ENCODE results near the gene LST1. TPM values are rescaled to one million over a fixed set of nuclear protein-coding genes. Genes with fewer than 3 reads are reported as not detected.

LST1 gene
- total RNA-seq, 1 experiment from 2014 or later, result not detected

- Histone ChIP-seq H3K4me1 (ENCODE audit: insufficient read depth, low read length, poor library complexity, severe bottlenecking) (peaks cover 4% of the 10 kb centered on the region), H3K27ac (ENCODE audit: low read depth, low read length, poor library complexity, severe bottlenecking) (peak overlapping the region; percentile 56), H3K9me3 (ENCODE audit: low read depth, low read length, poor library complexity, severe bottlenecking) (no peaks in the 10 kb centered on the region), H3K27me3 (replicated peaks; ENCODE audit: insufficient read depth, low read depth, low read length, poor library complexity) (no peaks in the 10 kb centered on the region), H3K36me3 (ENCODE audit: insufficient read depth, low read length, poor library complexity, severe bottlenecking) (no peaks in the 10 kb centered on the region), H3K4me3 (ENCODE audit: low read depth, low read length, poor library complexity, severe bottlenecking) (peak overlapping the region; percentile 78)
- CTCF ChIA-PET, result interaction anchor here (1.0 to 2.6 kb wide), 3 partner anchors 12 to 17 kb away, joined by 3 to 23 read pairs (median 9); partner anchors contain the start of gene NCR3
- TF ChIP-seq EZH2 (IDR thresholded peaks at IDR 0.05; ENCODE audit: borderline replicate concordance, low read depth, low read length, poor library complexity, severe bottlenecking), result no peak
- TF ChIP-seq CTCF (conservative IDR thresholded peaks at IDR 0.05; ENCODE audit: low read depth, low read length), result no peak
- BruUV-seq (replicated peaks), result no TSS peak
- POLR2A ChIA-PET (ENCODE audit: low non-redundant PET), result no interaction called here
- intact Hi-C loops (cut with micrococcal nuclease; ENCODE audit: unreplicated experiment), result loop anchor here (2.0 kb wide), 1 partner anchor 15 kb away; no protein-coding TSS in a partner anchor
- no peak for DNase-seq (ENCODE audit: low spot score)
Measured at GRCh38 chr6:31581434-31582229, 4.4 kb upstream of the LST1 start.

DNA sequence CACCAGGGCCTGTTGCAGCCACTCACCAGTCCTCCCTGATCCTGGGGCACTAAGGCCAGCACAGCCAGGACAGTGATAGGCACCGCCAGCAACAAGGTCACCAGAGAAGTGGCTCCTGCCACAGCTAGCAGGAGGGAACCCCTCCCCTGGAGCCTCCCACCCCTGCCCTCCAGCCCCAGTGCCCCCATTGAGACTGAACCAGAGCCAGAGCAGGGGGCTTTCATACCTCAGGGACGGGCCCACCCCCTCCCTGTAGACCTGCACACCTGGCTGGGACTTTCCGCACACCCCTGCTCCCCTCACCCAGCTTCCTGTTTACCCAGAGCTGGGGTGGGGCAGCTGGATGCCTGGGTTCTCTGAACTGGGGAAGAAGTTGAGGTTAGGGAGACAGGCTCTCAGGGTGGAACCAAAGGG lies 3.8 kb upstream of the LST1 start, which contains the start of gene LTB:
Gene LTB (minus strand): TSS at position 195 of the 414 bp plus-strand sequence. CDS start 7 bp downstream, at position 188.
- Histone ChIP-seq H3K36me3 (ENCODE audit: insufficient read depth, low read length, poor library complexity, severe bottlenecking) (no peaks in the 10 kb centered on the region), H3K27ac (ENCODE audit: low read depth, low read length, poor library complexity, severe bottlenecking) (peak within 1 kb of the TSS; percentile 56), H3K4me3 (ENCODE audit: low read depth, low read length, poor library complexity, severe bottlenecking) (peak within 1 kb of the TSS; percentile 78), H3K9me3 (ENCODE audit: low read depth, low read length, poor library complexity, severe bottlenecking) (no peaks in the 10 kb centered on the region), H3K27me3 (replicated peaks; ENCODE audit: insufficient read depth, low read depth, low read length, poor library complexity) (no peaks in the 10 kb centered on the region), H3K4me1 (ENCODE audit: insufficient read depth, low read length, poor library complexity, severe bottlenecking) (peaks cover 4% of the 10 kb centered on the region)
- POLR2A ChIA-PET (ENCODE audit: low non-redundant PET), result interaction anchor here (0.6 kb wide), 1 partner anchor 63 kb away, joined by 3 read pairs; no protein-coding TSS in a partner anchor
- no peak for DNase-seq (ENCODE audit: low spot score)
- TF ChIP-seq CTCF (conservative IDR thresholded peaks at IDR 0.05; ENCODE audit: low read depth, low read length), result no peak
- no peak for TF ChIP-seq EZH2 (IDR thresholded peaks at IDR 0.05; ENCODE audit: borderline replicate concordance, low read depth, low read length, poor library complexity, severe bottlenecking)
- intact Hi-C loops (cut with micrococcal nuclease; ENCODE audit: unreplicated experiment), result loop anchor here (2.0 kb wide), 1 partner anchor 15 kb away; no protein-coding TSS in a partner anchor
- CTCF ChIA-PET, result no interaction called here
- no TSS peak for BruUV-seq (replicated peaks)

DNA sequence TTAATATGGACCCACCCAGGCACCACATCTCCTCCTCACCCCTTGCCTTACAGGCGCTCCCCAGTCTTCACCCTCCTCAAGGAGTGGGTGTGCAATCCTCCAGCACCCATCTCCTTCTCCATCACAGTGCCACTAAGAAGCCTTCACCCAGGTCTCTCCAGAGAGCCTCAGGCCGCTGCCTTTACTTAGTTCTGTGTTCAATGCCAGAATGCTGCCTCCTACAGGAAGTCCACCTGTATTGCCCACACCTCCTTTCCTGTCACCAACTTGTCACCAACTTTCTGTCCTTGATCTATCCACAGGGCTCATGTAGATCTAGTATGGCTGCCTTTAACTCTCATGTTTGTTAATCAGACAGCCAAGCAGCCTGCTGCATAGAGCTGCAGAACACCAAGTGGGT lies 586 bp upstream of the LST1 start:
- Histone ChIP-seq H3K4me1 (ENCODE audit: insufficient read depth, low read length, poor library complexity, severe bottlenecking) (peaks cover 4% of the 10 kb centered on the region), H3K9me3 (ENCODE audit: low read depth, low read length, poor library complexity, severe bottlenecking) (no peaks in the 10 kb centered on the region), H3K27me3 (replicated peaks; ENCODE audit: insufficient read depth, low read depth, low read length, poor library complexity) (no peaks in the 10 kb centered on the region), H3K27ac (ENCODE audit: low read depth, low read length, poor library complexity, severe bottlenecking) (no peak overlapping the region), H3K36me3 (ENCODE audit: insufficient read depth, low read length, poor library complexity, severe bottlenecking) (no peaks in the 10 kb centered on the region), H3K4me3 (ENCODE audit: low read depth, low read length, poor library complexity, severe bottlenecking) (no peak overlapping the region)
- intact Hi-C loops (cut with micrococcal nuclease; ENCODE audit: unreplicated experiment), result no loop called here
- peak; percentile 42 for DNase-seq (ENCODE audit: low spot score)
- ChIA-PET POLR2A (ENCODE audit: low non-redundant PET) (no interaction called here), CTCF (no interaction called here)
- no peak for TF ChIP-seq EZH2 (IDR thresholded peaks at IDR 0.05; ENCODE audit: borderline replicate concordance, low read depth, low read length, poor library complexity, severe bottlenecking)
- peak; percentile 53 for TF ChIP-seq CTCF (conservative IDR thresholded peaks at IDR 0.05; ENCODE audit: low read depth, low read length)
- BruUV-seq (replicated peaks), result no TSS peak

Data from A673 (cell line).